Testis (tissue), 3 donors: ENCODE data around the gene RNF183. TPM values are rescaled to one million over a fixed set of nuclear protein-coding genes. Genes with fewer than 3 reads are reported as not detected.
"Not testable (repeated sequence)": the region's sequence is repeated elsewhere in the genome, so short reads cannot be mapped to it uniquely, and the experiment has no call there.

ENCODE experiments used
- DNase-seq: peaks from one replicate; pipeline ENCODE4 v3.0.0-alpha.2; 2019
- H3K27ac ChIP-seq, 2 donors: fragments of 200-600 bp; sonication (generic); one replicate each; pipeline ENCODE4 v1.5.1; 2019
- H3K27me3 ChIP-seq: fragments of 200-600 bp; sonication (generic); one replicate; pipeline ENCODE4 v1.5.1; 2019
- H3K36me3 ChIP-seq: fragments of 200-600 bp; sonication (generic); one replicate; pipeline ENCODE4 v1.5.1; 2017; ENCODE audit warnings: low read depth; ENCODE audit errors: missing control alignments
- H3K4me1 ChIP-seq: fragments of 200-600 bp; sonication (generic); one replicate; pipeline ENCODE4 v1.5.1; 2019
- H3K4me3 ChIP-seq, 2 donors: fragments of 200-600 bp; sonication (generic); one replicate each; pipeline ENCODE4 v1.5.1; 2017 to 2019
- H3K9me3 ChIP-seq: fragments of 200-600 bp; sonication (generic); one replicate; pipeline ENCODE4 v1.5.1; 2017
- CTCF ChIP-seq, 3 experiments: fragments of 450-650 bp in 2 of 3; fragments of 200-600 bp in 1 of 3; sonication (generic) in 1 of 3; IDR thresholded peaks; one replicate each; pipeline ENCODE4 v1.5.1; 2016 to 2019; ENCODE audit warnings: antibody characterized with exemption in 3 of 3, mild to moderate bottlenecking in 2 of 3, moderate library complexity in 1 of 3
- POLR2A ChIP-seq: fragments of 450-650 bp; IDR thresholded peaks from one replicate; pipeline ENCODE4 v1.6.1; 2017; ENCODE audit warnings: antibody characterized with exemption, mild to moderate bottlenecking, moderate library complexity
- WGBS, 2 donors: methylation state at CpG; one replicate each; pipeline ENCODE4 v1.1.5; 2018; 5-methylcytosine and 5-hydroxymethylcytosine counted together
- intact Hi-C: fragments of 100-400 bp; cut with DNase I; formaldehyde crosslinking; loops from one replicate; pipeline ENCODE4 v1.15.1; 2023; ENCODE audit warnings: low total_unique reads
- polyA plus RNA-seq: library from polyadenylated mRNA; stranded (reverse); fragments of 350-450 nt; fragmentation: Illumina TruSeq; extraction: RNeasy Lipid Tissue Mini Kit (QIAGEN cat#74804); gene quantifications from one replicate; pipeline ENCODE4 v1.2.3, GENCODE V29; 2014; ENCODE audit warnings: low read depth, low replicate concordance; ENCODE audit not compliant: insufficient read depth
- total RNA-seq, 2 donors: library from RNA; depleted of rRNA; stranded (reverse); fragments of >200 nt; gene quantifications; one replicate each; pipeline ENCODE4 v1.2.3, GENCODE V29; 2016

RNF183 gene
- total and polyA plus RNA-seq, 3 donors from 2014 or later = 1.7 to 7.5 (median 1.9) TPM

DNA sequence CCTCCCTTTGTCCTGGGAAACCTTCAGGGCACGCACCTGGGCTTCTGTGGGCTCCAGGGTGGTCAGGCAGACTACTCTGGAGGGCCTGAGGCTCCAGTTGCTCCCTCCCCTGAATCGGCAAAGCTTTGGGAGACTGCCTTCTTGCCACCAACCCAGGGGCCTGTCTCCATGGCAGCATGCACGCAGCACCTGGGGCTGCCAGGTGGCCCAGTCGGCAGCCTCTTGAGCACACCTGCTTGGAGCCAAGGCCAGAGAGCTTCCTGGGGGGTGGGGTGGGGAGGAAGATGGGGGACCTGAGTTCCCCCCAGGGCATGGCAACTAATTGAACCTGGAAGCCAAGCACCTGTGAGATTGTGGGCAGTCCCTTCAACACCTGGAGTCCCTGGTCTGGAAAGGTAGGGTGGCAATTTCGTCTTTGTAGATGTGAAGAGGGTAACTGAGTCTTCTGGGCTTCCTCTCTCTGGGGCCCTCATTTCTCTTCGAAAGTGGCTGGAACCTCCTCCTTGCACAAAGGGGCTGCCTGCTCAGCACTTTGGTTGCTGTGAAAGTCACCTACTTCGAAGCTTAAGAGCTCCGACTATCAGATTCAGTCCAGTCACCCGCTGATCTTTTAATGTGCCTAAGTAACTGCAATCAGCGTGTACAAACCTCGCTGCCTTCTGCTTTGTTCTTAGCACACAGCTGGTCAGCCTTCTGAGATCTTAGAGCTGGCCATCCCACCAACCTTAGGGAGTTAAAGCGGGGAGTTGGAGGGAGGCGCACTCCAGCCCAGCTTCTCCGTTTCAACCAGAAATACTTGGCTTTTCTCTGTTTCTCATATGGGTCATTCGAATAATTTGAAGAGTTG lies 4.0 kb downstream of the RNF183 start:
- no peak for TF ChIP-seq POLR2A
- TF ChIP-seq CTCF (IDR thresholded peaks at IDR 0.05) = no peak
- 88 to 90% methylated on average over 11 to 15 of the region's 15 CpGs for WGBS, 2 donors
- intact Hi-C loops = no loop called here
- no peak for DNase-seq
- Histone ChIP-seq H3K36me3 (no peaks in the 10 kb centered on the region), H3K9me3 (no peaks in the 10 kb centered on the region), H3K27ac (no peak overlapping the region), H3K4me3 (no peak overlapping the region), H3K4me1 (no peaks in the 10 kb centered on the region), H3K27me3 (no peaks in the 10 kb centered on the region)

GRCh38 chr9:113298311-113298710 lies 4.9 kb downstream of the RNF183 start:
- Histone ChIP-seq H3K27ac (no peak overlapping the region), H3K4me3 (no peak overlapping the region), H3K27me3 (no peaks in the 10 kb centered on the region), H3K36me3 (no peaks in the 10 kb centered on the region), H3K4me1 (no peaks in the 10 kb centered on the region), H3K9me3 (no peaks in the 10 kb centered on the region)
- TF ChIP-seq CTCF (IDR thresholded peaks at IDR 0.05) = no peak
- no peak for TF ChIP-seq POLR2A
- WGBS, 2 donors = 86 to 97% methylated on average over 6 to 8 of the region's 8 CpGs
- intact Hi-C loops = no loop called here
- no peak for DNase-seq

DNA sequence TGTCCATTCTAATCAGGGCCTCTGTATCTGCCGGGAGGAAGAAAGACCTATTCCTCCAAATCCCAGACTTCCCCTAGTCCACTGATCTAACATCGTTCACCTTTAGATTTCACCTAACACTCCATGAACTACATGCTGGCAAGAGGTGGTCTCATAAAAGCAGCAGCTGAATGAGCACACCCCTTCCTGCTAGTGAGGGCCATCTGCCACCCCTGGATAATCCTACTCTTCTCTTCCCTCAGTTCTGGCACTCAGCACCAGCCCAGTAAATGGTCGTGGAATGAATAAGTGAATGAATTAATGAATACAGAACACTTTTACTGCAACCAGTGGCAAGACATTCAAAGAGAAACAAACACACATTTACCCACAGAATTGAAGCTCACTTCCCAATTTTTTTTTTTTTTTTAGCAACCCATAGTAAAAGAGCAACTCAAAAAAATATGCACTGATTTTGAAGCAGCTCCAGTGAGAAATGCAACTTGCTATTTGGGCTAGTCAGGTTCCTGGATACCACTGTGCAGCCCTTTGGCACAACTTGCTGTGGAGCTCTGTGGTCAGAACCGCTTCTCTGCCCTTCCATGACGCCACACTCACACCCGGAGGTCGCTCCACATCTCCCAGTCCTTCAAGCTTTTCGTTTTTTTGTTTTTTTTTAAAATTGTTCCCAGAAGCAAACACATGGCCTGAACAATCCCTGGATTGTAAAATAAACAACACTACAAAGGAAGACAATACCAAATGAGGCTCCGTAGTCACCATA lies 6.2 kb downstream of the RNF183 start:
- no peaks in the 10 kb centered on the region for H3K4me1 ChIP-seq
- H3K27me3 ChIP-seq = no peaks in the 10 kb centered on the region
- no peak for DNase-seq
- no peak overlapping the region for H3K4me3 ChIP-seq
- 74 to 80% methylated on average over 9 of the region's 9 CpGs for WGBS, 2 donors
- no peaks in the 10 kb centered on the region for H3K36me3 ChIP-seq
- H3K27ac ChIP-seq = no peak overlapping the region
- intact Hi-C loops = no loop called here
- TF ChIP-seq POLR2A (no peak), CTCF (IDR thresholded peaks at IDR 0.05) (no peak)
- no peaks in the 10 kb centered on the region for H3K9me3 ChIP-seq

GRCh38 chr9:113296247-113296646 lies 6.9 kb downstream of the RNF183 start:
- H3K27me3 ChIP-seq, DNase-seq, intact Hi-C loops, H3K27ac ChIP-seq, H3K4me1 ChIP-seq, H3K36me3 ChIP-seq, H3K4me3 ChIP-seq, H3K9me3 ChIP-seq: not testable (repeated sequence)
- WGBS, 2 donors = 82 to 90% methylated on average over 8 of the region's 8 CpGs

GRCh38 chr9:113293285-113293878 lies 9.8 kb downstream of the RNF183 start:
- no peaks in the 10 kb centered on the region for H3K4me1 ChIP-seq
- H3K27me3 ChIP-seq = no peaks in the 10 kb centered on the region
- no peak overlapping the region for H3K4me3 ChIP-seq

More at GRCh38 chr9:113293285-113293878, 9.8 kb downstream of the RNF183 start:
- Histone ChIP-seq H3K36me3 (no peaks in the 10 kb centered on the region), H3K9me3 (no peaks in the 10 kb centered on the region), H3K27ac (no peak overlapping the region)
- DNase-seq = no peak
- TF ChIP-seq CTCF (IDR thresholded peaks at IDR 0.05) (no peak), POLR2A (no peak)
- 87 to 91% methylated on average over 7 of the region's 7 CpGs for whole genome bisulfite sequencing, 2 donors
- intact Hi-C loops = no loop called here
